Adrenal gland (tissue), 5 donors: ENCODE measurements around the gene SPDYC.

ENCODE experiments used
- POLR2A ChIP-seq, 2 donors: fragments of 450-650 bp; IDR thresholded peaks; one replicate each; pipeline ENCODE4 v1.6.1; 2017; ENCODE audit warnings: antibody characterized with exemption in 2 of 2, mild to moderate bottlenecking in 2 of 2, moderate library complexity in 1 of 2
- TF ChIP-seq, protein P1 (sequence below), 6 experiments: fragments of 450-650 bp in 4 of 6; fragments of 200-600 bp in 2 of 6; sonication (generic) in 1 of 6; IDR thresholded peaks; 1 replicate in 5 of 6; 2 replicates in 1 of 6; pipeline versions ENCODE4 v1.5.1 to v1.8.0; 2016 to 2021; ENCODE audit warnings: antibody characterized with exemption in 6 of 6, mild to moderate bottlenecking in 2 of 6, moderate library complexity in 1 of 6
- donor health status: DM: no; HTN: no; CAD: no.

DNA sequence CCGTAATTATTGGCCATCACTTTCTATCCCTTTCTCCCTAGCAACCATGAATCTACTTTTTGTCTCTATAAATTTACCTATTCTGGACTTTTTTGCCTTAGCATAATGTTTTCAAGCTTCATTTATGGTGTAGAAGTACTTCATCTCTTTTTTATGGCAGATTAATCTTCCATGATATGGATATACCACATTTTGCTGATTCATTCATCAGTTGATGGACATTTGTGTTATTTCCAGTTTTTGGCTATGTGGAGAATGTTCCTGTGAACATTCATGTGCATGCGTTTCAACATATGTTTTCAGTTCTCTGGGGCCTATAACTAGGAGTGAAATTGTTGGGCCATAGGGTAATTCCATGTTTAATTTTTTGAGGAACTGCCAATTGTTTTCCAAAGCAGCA is 24.5 kb downstream of the SPDYC start:
- TF ChIP-seq, protein P1, sequence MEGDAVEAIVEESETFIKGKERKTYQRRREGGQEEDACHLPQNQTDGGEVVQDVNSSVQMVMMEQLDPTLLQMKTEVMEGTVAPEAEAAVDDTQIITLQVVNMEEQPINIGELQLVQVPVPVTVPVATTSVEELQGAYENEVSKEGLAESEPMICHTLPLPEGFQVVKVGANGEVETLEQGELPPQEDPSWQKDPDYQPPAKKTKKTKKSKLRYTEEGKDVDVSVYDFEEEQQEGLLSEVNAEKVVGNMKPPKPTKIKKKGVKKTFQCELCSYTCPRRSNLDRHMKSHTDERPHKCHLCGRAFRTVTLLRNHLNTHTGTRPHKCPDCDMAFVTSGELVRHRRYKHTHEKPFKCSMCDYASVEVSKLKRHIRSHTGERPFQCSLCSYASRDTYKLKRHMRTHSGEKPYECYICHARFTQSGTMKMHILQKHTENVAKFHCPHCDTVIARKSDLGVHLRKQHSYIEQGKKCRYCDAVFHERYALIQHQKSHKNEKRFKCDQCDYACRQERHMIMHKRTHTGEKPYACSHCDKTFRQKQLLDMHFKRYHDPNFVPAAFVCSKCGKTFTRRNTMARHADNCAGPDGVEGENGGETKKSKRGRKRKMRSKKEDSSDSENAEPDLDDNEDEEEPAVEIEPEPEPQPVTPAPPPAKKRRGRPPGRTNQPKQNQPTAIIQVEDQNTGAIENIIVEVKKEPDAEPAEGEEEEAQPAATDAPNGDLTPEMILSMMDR (IDR thresholded peaks at IDR 0.05), result no peak
- no peak for TF ChIP-seq POLR2A (IDR thresholded peaks at IDR 0.05)
